GM12875 (cell line): ENCODE data around the gene RPS26.

Source experiments
- H3K4me3 ChIP-seq: one replicate; pipeline ENCODE4 v1.5.1; 2011; ENCODE audit warnings: low read depth, low read length, control low read depth
- TF ChIP-seq, protein P1 (sequence below): IDR thresholded peaks from 2 replicates; pipeline ENCODE4 v1.5.1; 2011; ENCODE audit warnings: low read depth, mild to moderate bottlenecking, control low read depth, inconsistent platforms, low read length, moderate library complexity, borderline replicate concordance; ENCODE audit not compliant: insufficient read depth

RPS26 gene

GRCh38 chr12:56087220-56087619 lies 45.5 kb downstream of the RPS26 start:
- no peak overlapping the region for H3K4me3 ChIP-seq
- TF ChIP-seq, protein P1, sequence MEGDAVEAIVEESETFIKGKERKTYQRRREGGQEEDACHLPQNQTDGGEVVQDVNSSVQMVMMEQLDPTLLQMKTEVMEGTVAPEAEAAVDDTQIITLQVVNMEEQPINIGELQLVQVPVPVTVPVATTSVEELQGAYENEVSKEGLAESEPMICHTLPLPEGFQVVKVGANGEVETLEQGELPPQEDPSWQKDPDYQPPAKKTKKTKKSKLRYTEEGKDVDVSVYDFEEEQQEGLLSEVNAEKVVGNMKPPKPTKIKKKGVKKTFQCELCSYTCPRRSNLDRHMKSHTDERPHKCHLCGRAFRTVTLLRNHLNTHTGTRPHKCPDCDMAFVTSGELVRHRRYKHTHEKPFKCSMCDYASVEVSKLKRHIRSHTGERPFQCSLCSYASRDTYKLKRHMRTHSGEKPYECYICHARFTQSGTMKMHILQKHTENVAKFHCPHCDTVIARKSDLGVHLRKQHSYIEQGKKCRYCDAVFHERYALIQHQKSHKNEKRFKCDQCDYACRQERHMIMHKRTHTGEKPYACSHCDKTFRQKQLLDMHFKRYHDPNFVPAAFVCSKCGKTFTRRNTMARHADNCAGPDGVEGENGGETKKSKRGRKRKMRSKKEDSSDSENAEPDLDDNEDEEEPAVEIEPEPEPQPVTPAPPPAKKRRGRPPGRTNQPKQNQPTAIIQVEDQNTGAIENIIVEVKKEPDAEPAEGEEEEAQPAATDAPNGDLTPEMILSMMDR = no peak
